DMS153 treated with DMSO at 0.1 percent for 48 hours (cell line): ENCODE measurements around the gene PDE7B.

Experiments
- DNase-seq: peaks from one replicate; lab custom pipeline; 2025; ENCODE audit not compliant: unreplicated experiment; lab: John Stamatoyannopoulos, UW

PDE7B gene

DNA sequence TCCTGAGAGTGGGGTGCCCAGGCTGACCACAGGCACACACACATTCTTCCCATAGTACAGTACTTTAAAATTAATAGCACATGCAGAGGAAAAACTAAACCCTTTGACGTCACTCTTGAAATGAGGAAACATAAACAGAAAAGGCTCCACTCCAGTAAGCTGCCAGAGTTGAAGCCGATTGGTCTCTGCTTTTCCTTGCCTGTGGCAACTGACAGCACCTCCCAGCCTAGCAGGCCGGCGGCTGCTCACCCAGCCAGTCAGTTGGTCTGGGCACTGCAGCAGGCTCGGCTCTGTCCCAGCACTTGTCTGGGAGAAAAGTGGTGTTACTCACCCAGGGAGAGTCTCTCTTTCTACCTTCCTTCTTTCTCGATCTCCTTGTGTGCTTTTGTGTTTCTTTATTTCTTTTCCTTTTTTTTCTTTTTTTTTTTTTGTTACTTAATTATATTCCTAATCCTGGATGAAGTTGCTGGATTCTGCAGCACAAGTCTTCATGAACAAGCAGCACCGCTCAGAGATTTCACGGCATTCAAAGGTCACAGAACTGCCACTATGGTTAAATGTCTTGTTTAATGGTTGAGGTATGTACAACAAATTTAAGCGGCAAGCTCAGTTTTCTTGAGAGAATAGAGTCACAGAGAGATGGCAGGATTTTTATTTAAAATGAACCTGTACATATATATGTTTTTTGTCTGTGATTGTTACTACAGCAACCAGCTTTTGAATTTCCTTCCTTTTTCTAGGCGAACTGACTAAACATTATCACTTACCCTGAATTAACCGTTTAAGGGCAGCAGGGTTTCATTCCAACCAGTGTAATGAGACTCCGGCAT lies at the start of gene PDE7B:
Gene PDE7B, plus strand, starts transcription at position 260 of the 830 bp plus-strand sequence.
- DNase-seq = no peak

GRCh38 chr6:135801755-135802465 lies 49.6 kb upstream of the PDE7B start:
- no peak for DNase-seq

DNA sequence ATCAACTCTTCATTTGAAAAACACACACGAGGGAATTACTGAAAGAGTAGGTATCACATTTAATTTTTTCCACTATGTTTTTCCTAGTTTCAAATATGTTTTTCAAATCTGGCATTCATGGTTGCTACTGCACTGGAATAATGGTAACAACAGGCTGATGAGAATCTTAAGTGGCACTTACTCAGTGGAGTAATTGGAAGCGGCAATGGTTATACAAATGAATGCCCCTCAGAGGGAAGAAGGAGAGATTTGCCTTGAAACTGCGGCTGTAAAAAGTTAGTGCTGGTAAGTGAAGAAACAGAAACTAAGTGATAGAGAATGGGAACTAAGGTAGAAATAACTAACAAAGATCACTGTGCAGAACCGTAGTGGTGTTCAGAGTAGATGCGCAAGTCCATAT lies 41.0 kb upstream of the PDE7B start:
- DNase-seq = no peak

GRCh38 chr6:135811170-135811569 lies 40.3 kb upstream of the PDE7B start:
- no peak for DNase-seq

- DNase-seq = no peak
Observed at GRCh38 chr6:135811644-135812526, 39.6 kb upstream of the PDE7B start.

DNA sequence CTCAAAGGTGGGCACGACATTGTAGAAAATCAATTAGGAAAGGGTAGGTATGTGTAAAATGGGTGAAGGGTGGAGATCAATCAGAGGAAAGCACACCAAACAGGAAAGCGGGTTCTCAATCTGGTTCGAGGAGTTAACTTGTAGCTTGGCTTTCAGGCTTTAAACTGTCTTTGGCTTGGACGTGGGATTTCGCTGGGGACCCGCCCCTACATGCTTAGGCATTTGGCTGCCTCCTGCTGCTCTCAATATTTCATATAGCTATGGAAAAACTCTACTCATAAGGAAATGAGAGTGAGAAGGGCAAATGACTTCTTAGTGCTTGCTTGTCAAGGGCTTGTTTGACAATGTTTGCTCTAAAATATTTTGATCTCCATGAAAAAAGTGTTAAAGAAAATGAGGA lies 38.1 kb upstream of the PDE7B start:
- DNase-seq = no peak

DNA sequence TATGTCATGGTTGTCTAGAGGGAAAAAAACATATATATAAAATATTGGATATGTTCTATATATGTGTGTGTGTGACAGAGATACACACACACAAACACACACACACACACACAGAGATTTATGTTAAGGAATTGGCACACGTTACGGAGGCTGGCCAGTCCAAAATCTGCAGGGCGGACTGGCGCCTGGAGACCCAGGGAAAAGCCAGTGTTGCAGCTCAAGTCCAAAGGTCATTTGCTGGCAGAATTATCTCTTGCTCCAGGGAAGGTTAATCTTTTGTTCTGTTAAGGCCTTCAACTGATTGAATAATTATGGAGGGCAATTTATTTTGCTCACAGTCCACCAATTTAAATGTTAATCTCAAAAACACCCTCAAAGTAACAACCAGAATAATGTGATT lies 37.5 kb upstream of the PDE7B start:
- DNase-seq = no peak

DNA sequence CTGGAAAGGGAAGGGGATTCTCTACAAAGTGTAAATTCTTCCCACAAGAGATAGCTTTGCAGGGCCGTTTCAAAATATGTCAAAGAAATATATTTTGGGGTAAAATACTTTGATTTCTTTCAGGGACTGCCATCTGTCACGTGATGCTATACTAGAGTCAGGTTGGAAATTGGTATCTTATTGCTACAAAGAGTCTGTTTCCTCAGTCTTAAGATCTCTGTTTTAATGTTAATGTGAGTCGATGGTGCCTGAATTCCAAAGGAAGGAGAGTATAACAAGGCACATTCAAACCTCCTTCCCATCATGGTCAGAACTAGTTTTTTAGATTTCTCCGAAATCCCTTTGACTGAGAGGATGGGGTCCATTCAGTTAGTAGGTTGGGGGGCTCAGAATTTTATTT lies 36.3 kb upstream of the PDE7B start:
- DNase-seq = no peak

DNA sequence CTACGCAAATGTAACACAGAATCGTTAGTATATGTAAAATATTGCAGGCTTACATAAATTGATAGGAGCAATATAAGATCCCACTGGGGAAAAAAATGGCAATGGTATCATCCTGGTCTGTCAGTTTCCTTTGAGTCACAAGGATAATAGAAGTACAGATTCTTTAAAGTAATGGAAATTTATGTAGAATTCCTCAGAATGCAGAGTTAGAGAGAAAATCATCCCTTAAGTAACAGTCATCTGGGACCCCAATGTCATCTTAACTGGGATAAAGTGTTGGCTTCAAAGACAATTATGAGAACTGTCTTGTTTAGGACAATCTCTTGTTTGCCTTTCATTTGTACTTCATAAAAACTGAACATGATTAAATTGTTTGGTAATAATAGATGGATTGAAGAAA lies 34.5 kb upstream of the PDE7B start:
- DNase-seq = no peak

DNA sequence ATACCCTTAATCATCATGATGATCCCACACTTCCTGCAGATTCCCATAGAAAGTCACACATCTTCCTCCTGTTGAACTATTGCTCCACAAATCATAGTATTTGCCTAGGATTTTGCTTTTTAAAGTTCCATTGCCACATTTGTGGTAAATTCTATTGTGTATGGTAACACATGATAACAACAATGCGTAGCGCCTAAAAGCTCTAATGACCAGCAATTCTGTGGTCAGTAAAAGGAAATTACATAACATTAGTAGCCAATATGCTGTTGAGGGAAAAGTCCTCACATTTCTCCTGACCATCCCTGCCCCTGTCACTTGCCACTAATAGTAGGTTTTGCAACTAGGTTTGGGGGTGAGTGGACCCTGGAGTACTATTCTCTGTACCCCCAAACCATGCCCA lies 31.8 kb upstream of the PDE7B start:
- no peak for DNase-seq

GRCh38 chr6:135820340-135820739 lies 31.2 kb upstream of the PDE7B start:
- DNase-seq = no peak

DNA sequence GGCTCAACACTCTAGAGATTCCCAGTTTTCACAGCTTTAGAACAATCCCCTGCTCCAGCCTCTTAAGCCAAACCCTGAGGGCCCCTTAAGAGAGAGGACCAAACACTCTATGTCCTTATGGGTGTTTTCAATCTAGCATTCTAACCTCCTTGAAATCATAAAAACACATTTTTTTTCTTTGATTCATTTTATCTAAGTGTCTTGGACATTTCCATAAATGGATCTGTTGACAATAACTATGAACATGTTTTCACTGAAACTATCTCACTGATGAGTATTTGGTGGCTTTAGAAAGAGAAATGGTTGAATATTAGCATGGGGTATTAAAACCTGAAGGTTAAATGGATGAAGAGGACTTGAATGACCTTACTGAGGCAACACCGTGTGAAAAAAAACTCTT lies 27.6 kb upstream of the PDE7B start:
- no peak for DNase-seq

DNA sequence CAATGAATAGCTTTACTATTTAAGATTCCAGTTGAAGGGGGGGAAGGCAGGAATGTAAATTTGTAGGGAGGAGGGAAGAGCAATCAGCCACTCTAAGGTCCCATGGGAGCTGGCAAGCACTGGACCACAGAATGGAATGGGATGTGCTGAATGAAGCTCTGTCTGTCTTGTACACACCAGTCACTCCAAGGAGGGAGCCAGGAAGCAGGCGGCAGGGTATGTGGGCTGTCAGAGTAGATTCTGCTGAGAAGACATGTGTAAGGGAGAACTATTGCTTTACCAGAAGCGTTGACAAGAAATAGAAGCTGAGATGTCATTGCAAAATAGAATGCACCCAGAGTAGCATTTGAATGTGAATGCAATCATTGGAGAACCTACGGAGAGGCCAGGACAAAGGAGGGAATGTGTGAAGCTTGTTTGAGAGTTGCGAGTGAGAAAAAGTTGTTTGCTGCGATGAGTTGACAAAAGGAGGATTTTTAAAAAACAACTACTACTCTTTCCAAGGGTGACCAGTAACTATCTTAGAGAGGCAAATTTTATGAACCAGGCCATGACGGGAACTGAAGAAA lies 25.2 kb upstream of the PDE7B start:
- DNase-seq = no peak

DNA sequence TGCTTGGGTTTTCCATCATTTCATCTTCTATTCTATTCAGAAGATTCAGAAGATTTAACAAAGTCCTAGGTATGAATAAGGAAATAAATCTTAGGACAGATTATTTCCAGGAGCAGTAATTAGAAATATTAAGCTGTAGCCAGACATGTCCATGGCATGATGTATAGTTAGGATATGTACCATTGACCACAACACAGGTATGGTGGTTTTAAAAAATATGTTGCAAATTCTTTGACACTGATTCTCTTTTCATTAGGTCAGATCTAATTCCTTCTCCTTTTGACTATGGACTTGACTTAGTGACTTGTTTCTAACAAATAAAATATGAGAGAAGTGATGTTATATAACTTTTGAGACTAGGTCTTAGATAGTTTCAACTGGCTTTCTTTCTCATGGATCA lies 23.5 kb upstream of the PDE7B start:
- DNase-seq = no peak

DNA sequence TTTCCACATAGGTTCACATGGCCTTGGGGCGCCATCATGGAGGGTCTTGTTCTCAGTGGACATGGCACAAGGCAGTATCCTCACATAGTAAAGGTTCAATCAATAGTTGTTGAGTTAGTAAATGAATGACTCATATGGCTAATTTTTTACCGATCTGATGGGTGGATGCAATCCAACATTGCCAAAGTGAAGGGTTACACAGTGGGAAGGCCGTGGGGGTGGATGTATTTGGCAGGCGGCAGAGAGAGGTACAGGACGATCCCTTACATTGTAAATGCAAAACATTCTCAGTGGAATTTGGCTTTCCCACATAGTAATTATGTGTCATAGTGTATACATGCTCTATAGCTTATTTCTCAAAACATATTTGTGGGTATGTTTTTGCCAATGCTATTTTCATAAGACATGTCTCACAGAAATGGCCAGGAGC lies 21.0 kb upstream of the PDE7B start:
- no peak for DNase-seq

DNA sequence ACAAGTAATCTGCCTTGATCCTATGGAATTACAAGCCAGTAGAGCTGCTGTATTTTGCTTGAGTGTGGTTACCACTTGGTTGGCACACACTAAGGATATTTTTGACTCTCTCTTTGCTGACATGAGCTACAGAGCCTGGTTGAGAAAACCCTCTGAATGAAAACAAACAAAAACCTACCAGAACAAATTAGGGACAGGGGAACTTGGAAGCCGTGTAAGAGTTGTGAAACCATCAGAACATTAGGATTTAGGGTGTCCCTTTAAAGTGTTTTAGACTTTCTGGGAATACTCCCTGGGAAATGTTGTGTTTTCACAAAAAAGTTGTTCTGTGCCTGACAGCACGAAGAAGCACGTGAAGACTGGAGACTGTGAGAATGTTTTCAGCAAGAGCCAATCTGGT lies 20.5 kb upstream of the PDE7B start:
- no peak for DNase-seq

DNA sequence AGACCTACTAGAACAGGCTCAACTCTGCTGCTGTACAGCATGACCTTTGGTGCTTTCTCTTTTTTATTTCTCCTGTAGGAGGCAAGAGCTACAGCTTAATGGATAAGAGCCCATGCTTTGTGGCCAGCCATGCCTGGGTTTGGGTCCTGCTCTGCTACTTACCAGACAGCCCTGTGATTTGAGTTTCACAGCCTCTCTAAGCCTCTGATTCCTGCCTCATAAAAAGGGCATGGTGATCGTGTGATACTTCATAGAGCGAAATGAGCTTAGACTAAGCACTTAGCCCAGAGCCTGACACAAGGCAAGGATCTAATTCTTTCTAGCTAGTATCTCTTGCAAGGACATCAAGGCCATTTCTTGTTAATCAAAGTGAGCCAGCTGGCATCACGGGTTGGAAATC lies 19.3 kb upstream of the PDE7B start:
- DNase-seq = no peak

- DNase-seq = no peak
Observed at GRCh38 chr6:135833771-135834170, 17.7 kb upstream of the PDE7B start.

- DNase-seq = no peak
Observed at GRCh38 chr6:135837735-135838449, 13.6 kb upstream of the PDE7B start.

DNA sequence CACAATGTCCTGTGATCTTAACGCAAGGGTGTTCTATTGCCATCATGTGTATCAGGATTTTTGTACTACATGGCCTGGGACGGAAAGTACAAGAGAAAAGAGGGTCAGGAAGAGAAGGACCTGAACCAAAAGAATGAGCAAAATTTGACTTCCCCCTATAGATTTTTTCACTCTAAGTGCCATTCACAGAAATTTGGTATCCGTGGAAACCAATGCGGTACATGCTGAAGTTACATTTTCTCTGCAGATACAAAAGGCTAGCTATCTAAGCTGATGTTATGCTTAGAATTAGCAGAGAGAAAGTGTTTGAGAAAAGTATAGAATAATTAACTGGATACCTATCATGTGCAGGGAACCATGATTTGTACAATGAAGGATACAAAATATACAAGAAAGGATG lies 12.4 kb upstream of the PDE7B start:
- DNase-seq = no peak
